Suprapubic skin (tissue), 3 donors: ENCODE results near the gene FRAS1.

Experiments used
- CTCF ChIP-seq, 2 donors: fragments of 200-600 bp in 1 of 2; fragments of 450-650 bp in 1 of 2; sonication (generic) in 1 of 2; IDR thresholded peaks; one replicate each; pipeline ENCODE4 v1.5.1; 2016 to 2019; ENCODE audit warnings: antibody characterized with exemption in 2 of 2, mild to moderate bottlenecking in 1 of 2, moderate library complexity in 1 of 2
- EP300 ChIP-seq: sonication (generic); formaldehyde crosslinking; IDR thresholded peaks from one replicate; pipeline ENCODE4 v1.6.1; 2017; ENCODE audit warnings: antibody characterized with exemption
- POLR2A ChIP-seq, 2 donors: fragments of 450-650 bp; IDR thresholded peaks; one replicate each; pipeline ENCODE4 v1.6.1; 2017; ENCODE audit warnings: antibody characterized with exemption in 2 of 2, mild to moderate bottlenecking in 2 of 2, moderate library complexity in 2 of 2

GRCh38 chr4:78459327-78459726, 402.2 kb downstream of the FRAS1 start:
- no peak for TF ChIP-seq CTCF (IDR thresholded peaks at IDR 0.05)
- TF ChIP-seq EP300 = no peak
- no peak for TF ChIP-seq POLR2A (IDR thresholded peaks at IDR 0.05)
